ENCODE results near the gene AUH. TPM values are rescaled to one million over a fixed set of nuclear protein-coding genes. Genes with fewer than 3 reads are reported as not detected.

Gene AUH
- polyA plus RNA-seq, 1 donor from 2014 or later = 42.6 TPM

- H3K4me3 ChIP-seq (ENCODE audit: low read length) = no peak overlapping the region
- H3K9me3 ChIP-seq (ENCODE audit: low read length) = no peaks in the 10 kb centered on the region
- no peaks in the 10 kb centered on the region for H3K9me2 ChIP-seq (ENCODE audit: insufficient read depth, low read length)
- H3K79me2 ChIP-seq (replicated peaks; ENCODE audit: insufficient read depth, low read length) = no peaks in the 10 kb centered on the region
- no peaks in the 10 kb centered on the region for H3K27me3 ChIP-seq (ENCODE audit: insufficient read depth, low read depth, low read length)
- H3K36me3 ChIP-seq (ENCODE audit: insufficient read depth, low read length) = no peaks in the 10 kb centered on the region
- H2AFZ ChIP-seq (ENCODE audit: low read depth, low read length) = no peak overlapping the region
- no peaks in the 10 kb centered on the region for H4K20me1 ChIP-seq (ENCODE audit: insufficient read depth)
- H3K9ac ChIP-seq (ENCODE audit: low read length) = no peak overlapping the region
- no peak overlapping the region for H3K4me2 ChIP-seq (ENCODE audit: low read length)
- no peak overlapping the region for H3K27ac ChIP-seq (ENCODE audit: low read length)
- no peaks in the 10 kb centered on the region for H3F3A ChIP-seq (ENCODE audit: insufficient read depth, low read length, poor library complexity, severe bottlenecking)
- TF ChIP-seq RAD21 (conservative IDR thresholded peaks at IDR 0.05) (no peak), TAF1 (IDR thresholded peaks at IDR 0.05; ENCODE audit: low read depth) (no peak), SMC3 (conservative IDR thresholded peaks at IDR 0.05; ENCODE audit: poor library complexity) (no peak)
Observed at GRCh38 chr9:91297306-91297705, 64.4 kb downstream of the AUH start.

- no peak overlapping the region for H3K9ac ChIP-seq (ENCODE audit: low read length)
- H3K9me2 ChIP-seq (ENCODE audit: insufficient read depth, low read length) = no peaks in the 10 kb centered on the region
- TF ChIP-seq SMC3 (conservative IDR thresholded peaks at IDR 0.05; ENCODE audit: poor library complexity) (no peak), CTCF (IDR thresholded peaks at IDR 0.05; ENCODE audit: poor library complexity, severe bottlenecking) (no peak), EZH2 (IDR thresholded peaks at IDR 0.05; ENCODE audit: borderline replicate concordance, insufficient read depth, low read length, poor library complexity, severe bottlenecking) (no peak), MXI1 (conservative IDR thresholded peaks at IDR 0.05; ENCODE audit: poor library complexity, severe bottlenecking) (no peak), EP300 (conservative IDR thresholded peaks at IDR 0.05; ENCODE audit: poor library complexity, severe bottlenecking) (no peak), TAF1 (IDR thresholded peaks at IDR 0.05; ENCODE audit: low read depth) (no peak), REST (IDR thresholded peaks at IDR 0.05; ENCODE audit: borderline replicate concordance) (no peak), RAD21 (conservative IDR thresholded peaks at IDR 0.05) (no peak), POLR2AphosphoS5 (IDR thresholded peaks at IDR 0.05) (no peak)
- no peaks in the 10 kb centered on the region for H3F3A ChIP-seq (ENCODE audit: insufficient read depth, low read length, poor library complexity, severe bottlenecking)
- H3K4me3 ChIP-seq (ENCODE audit: low read length) = no peak overlapping the region
- H3K27ac ChIP-seq (ENCODE audit: low read length) = no peak overlapping the region
- no peaks in the 10 kb centered on the region for H3K27me3 ChIP-seq (ENCODE audit: insufficient read depth, low read depth, low read length)
- H3K79me2 ChIP-seq (replicated peaks; ENCODE audit: insufficient read depth, low read length) = no peaks in the 10 kb centered on the region
- no peaks in the 10 kb centered on the region for H3K36me3 ChIP-seq (ENCODE audit: insufficient read depth, low read length)
- H4K20me1 ChIP-seq (ENCODE audit: insufficient read depth) = no peaks in the 10 kb centered on the region
- H2AFZ ChIP-seq (ENCODE audit: low read depth, low read length) = no peak overlapping the region
- H3K9me3 ChIP-seq (ENCODE audit: low read length) = no peaks in the 10 kb centered on the region
- H3K4me2 ChIP-seq (ENCODE audit: low read length) = no peak overlapping the region
Observed at GRCh38 chr9:91296354-91296753, 65.4 kb downstream of the AUH start.

- TF ChIP-seq MXI1 (conservative IDR thresholded peaks at IDR 0.05; ENCODE audit: poor library complexity, severe bottlenecking) (no peak), CTCF (IDR thresholded peaks at IDR 0.05; ENCODE audit: poor library complexity, severe bottlenecking) (no peak), EP300 (conservative IDR thresholded peaks at IDR 0.05; ENCODE audit: poor library complexity, severe bottlenecking) (no peak), REST (IDR thresholded peaks at IDR 0.05; ENCODE audit: borderline replicate concordance) (no peak), RAD21 (conservative IDR thresholded peaks at IDR 0.05) (no peak), TAF1 (IDR thresholded peaks at IDR 0.05; ENCODE audit: low read depth) (no peak), EZH2 (IDR thresholded peaks at IDR 0.05; ENCODE audit: borderline replicate concordance, insufficient read depth, low read length, poor library complexity, severe bottlenecking) (no peak), SMC3 (conservative IDR thresholded peaks at IDR 0.05; ENCODE audit: poor library complexity) (no peak), POLR2AphosphoS5 (IDR thresholded peaks at IDR 0.05) (no peak)
- Histone ChIP-seq H3K4me2 (ENCODE audit: low read length) (no peak overlapping the region), H3K9ac (ENCODE audit: low read length) (no peak overlapping the region), H3K27me3 (ENCODE audit: insufficient read depth, low read depth, low read length) (no peaks in the 10 kb centered on the region), H3K4me3 (ENCODE audit: low read length) (no peak overlapping the region), H3K9me3 (ENCODE audit: low read length) (no peaks in the 10 kb centered on the region), H3K27ac (ENCODE audit: low read length) (no peak overlapping the region), H3K9me2 (ENCODE audit: insufficient read depth, low read length) (no peaks in the 10 kb centered on the region), H3K79me2 (replicated peaks; ENCODE audit: insufficient read depth, low read length) (no peaks in the 10 kb centered on the region), H3K36me3 (ENCODE audit: insufficient read depth, low read length) (no peaks in the 10 kb centered on the region), H2AFZ (ENCODE audit: low read depth, low read length) (no peak overlapping the region), H4K20me1 (ENCODE audit: insufficient read depth) (no peaks in the 10 kb centered on the region), H3F3A (ENCODE audit: insufficient read depth, low read length, poor library complexity, severe bottlenecking) (no peaks in the 10 kb centered on the region)
Observed at GRCh38 chr9:91295357-91295756, 66.4 kb downstream of the AUH start.
